Measurements from ENCODE around the gene EVI5L.

The EVI5L gene

DNA sequence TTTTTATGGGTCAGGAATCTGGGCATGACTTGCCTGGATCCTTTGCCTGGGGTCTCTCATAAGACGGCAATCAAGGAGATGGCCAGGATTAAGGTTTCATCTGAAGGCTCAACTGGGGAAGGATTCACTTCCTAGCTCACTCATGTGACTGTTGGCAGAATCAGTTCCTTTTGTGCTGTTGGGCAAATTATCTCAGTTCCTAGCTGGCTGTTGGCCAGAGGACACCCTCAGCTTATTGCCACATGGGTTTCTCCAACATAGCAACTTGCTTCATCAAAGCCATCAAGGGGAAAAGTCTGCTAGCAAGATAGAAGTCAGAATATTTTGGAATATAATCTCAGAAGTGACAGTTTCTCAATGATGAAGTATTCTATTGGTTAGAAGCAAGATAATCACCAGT, 12.2 kb upstream of the EVI5L start:
- no peak for DNase-seq (ENCODE audit: low spot score)

DNA sequence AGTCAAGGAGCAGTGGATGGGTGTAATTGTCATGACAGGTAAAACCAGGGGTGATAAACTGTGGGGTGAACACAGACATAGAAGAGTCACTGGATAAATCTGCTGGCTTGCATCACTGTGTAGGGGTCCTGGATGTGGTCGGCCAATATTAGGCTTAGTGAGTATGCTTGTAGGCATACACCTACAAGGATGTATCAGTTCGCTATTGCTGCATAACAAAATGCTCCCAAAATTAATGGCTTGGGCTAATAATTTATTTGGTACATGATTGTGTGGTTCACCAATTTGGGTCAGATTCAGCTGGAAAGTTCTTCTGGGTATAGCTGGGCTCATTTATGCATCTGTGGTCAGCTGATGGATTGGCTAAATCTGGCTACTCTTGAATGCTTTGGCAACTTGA, 11.2 kb upstream of the EVI5L start:
- no peak for DNase-seq (ENCODE audit: low spot score)

- DNase-seq (ENCODE audit: low spot score): no peak
Observed at GRCh38 chr19:7819337-7819736, 10.7 kb upstream of the EVI5L start.

DNA sequence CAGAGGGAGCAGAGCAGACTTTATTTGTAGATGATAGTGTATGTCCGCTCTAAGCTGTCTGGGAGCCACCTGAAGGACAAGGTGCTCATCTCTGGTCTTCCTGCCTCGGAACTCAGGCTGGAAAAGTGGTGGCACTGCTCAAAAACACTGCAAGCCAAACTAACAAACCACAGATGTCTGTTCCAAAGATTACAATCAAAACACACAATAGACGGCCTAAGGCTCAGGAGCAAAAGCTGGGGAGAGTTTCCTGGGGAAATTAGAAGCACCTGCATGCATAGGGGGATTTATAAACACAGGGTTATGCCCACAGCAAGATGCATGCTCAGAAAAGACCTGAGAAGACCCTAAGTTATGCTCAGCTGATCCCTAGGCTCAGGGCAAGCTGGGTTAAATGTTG, 9.4 kb upstream of the EVI5L start:
- DNase-seq (ENCODE audit: low spot score): no peak

- DNase-seq (ENCODE audit: low spot score): no peak
Observed at GRCh38 chr19:7822910-7823515, 7.0 kb upstream of the EVI5L start.

DNA sequence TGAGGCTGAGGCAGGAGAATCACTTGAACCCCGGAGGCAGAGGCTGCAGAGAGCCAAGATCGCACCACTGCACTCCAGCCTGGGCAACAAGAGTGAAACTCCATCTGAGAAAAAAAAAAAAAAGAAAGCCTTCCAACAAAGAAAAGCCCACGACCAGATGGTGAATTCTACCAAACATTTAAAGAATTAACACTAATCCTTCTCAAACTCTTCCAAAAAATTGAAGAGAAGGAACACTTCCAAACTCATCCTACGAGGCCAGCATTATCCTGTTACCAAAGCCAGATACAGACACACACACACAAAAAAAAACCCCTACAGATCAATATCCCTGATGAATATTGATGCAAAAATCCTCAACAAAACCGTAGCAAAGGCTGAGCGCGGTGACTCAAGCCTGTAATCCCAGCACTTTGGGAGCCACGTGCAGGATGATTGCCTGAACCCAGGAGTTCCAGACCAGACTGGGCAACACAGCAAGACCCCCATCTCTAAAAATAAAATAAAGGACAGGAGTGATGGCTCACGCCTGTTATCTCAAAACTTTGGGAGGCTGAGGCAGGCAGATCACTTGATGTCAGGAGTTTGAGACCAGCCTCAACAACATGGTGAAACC, 6.2 kb upstream of the EVI5L start:
- DNase-seq (ENCODE audit: low spot score): no peak

GRCh38 chr19:7829166-7829520, 875 bp upstream of the EVI5L start:
- no peak for DNase-seq (ENCODE audit: low spot score)

- DNase-seq (ENCODE audit: low spot score): no peak
Observed at GRCh38 chr19:7830272-7830771, 304 bp downstream of the EVI5L start.

DNA sequence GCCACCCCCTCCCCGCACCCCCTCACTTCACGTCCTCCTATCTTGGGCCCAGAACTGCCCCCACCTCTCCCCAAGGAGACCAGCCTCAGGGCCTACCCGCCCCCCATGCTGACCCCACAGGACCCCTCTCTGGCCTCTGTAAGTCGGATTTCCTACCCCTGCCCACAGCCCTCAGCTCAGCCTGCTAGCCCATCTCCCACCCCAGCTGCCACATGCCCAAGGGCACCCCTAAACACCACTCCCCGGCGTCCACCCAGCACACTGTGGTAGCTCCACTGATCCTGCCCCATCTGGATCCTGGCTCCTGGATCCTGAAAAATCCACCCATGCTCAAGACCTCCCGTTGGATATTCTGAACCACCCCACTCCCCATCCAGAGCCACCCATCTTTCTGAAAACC, 805 bp downstream of the EVI5L start:
- no peak for DNase-seq (ENCODE audit: low spot score)

DNA sequence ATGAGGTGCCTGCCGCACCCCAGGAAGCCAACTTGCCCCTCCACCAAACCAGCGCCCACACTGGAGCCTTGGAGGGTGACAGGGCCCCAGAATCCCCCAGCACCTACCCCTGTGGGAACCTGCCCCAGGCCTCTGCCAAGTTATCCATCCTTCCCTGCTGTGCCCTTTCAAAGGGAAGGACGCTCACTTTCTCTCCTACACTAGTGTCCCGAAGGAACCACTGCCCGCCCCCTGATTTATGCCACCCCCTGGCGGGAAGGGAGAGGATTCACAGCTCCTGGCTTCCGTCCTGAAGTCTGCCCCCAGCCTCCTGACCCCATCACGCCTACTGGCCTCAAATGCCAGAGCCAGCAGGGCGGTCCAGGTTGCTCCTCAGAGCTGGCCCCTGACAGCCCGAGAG, 1.4 kb downstream of the EVI5L start:
- DNase-seq (ENCODE audit: low spot score): peak; percentile 48

- no peak for DNase-seq (ENCODE audit: low spot score)
Observed at GRCh38 chr19:7832009-7832408, 2.0 kb downstream of the EVI5L start.

DNA sequence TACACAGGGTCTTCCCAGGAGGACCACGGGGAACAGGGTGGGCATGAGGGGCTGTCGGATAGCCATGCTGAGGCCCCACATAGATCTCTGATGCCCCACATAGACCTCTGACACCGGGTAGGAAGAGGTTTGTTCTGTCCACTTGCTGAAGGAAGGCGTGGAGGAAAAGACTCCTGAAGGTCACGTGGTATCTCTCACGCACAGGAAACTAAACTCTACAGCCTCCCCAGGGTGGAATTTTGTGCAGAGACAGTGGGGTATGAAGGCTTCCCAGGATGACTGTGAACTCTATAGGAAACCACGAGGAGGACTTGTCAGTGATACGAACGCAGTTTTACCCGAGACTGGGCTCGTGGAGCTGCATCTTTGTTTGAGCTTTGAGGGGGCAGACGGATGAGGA, 2.8 kb downstream of the EVI5L start:
- peak; percentile 55 for DNase-seq (ENCODE audit: low spot score)

DNA sequence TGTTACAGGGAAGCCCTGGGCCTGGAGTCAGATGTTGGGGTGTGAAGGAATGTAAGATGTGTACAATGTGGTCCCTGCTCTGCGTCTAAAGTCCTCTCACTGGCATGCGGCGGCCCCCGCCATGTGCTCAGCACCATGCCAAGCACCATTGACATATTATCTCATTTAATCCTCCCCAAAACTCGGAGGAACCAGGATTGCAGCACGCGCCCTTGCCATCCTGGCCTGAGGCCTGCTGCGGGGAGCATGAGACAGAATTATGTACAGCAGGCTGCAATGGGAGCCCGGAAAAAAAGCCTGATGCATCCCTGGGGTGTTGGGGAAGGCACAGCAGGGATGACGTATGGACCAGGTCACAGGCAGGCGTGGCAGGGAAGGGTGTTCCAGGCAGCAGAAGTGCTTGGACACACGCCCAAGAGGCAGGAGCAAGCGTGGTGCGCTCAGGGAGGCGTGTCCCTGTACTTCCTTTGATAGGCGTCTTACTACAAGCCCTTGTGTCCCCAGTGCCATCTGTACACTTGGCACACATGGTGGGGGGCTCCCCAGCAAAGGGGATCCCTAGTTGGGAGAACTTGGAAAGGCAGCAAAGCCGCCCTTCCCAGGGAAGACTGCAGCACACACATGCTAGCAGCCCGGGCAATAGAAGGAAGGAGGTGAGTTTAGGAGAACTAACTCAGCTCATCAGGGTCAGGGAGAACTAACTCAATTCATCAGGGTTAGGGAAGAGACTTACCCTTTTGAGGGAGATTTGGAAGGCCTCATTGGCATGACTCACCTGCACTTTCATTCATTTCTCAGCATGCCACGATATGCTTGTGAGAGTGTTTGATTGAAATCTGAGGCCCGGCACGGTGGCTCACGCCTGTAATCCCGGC, 3.4 kb downstream of the EVI5L start:
- DNase-seq (ENCODE audit: low spot score): peak; percentile 78

DNA sequence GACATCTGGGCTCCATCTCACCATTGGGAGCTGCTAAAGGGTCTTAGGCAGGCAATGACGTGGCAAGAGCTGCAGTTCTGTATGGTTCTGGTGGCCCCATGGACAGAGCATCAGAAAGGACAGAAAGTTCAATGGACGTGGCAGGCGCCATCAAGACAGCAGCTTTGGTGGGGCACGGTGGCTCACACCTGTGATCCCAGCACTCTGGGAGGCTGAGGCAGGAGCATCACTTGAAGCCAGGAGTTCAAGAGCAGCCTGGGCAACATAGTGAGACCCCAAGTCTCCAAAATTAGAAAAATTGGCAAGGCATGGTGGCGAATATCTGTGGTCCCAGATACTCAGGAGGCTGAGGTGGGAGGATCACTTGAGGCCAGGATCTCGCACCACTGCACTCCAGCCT, 9.5 kb downstream of the EVI5L start:
- DNase-seq (ENCODE audit: low spot score): no peak

DNA sequence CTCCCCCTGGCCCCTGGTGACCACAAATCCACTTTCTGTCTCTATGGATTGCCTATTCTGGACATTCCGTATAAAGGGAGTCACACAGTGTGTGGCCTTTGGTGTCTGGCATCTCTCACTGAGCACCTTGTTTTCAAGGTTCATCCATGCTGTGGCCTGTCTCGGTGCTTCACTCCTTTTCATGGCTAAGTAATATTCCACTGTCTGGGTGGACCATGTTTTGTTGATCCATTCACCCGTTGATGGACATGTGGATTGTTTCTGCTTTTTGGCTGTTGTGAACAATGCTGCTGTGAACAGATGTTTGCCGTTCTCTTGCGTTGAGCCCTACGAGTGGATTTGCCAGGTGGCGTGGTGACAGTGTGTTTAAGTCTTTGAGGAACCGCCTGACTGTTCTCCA, 10.6 kb downstream of the EVI5L start:
- no peak for DNase-seq (ENCODE audit: low spot score)

GRCh38 chr19:7841751-7842660, 12.0 kb downstream of the EVI5L start:
- DNase-seq (ENCODE audit: low spot score): no peak

- DNase-seq (ENCODE audit: low spot score): no peak
Observed at GRCh38 chr19:7842661-7843294, 12.8 kb downstream of the EVI5L start.

DNA sequence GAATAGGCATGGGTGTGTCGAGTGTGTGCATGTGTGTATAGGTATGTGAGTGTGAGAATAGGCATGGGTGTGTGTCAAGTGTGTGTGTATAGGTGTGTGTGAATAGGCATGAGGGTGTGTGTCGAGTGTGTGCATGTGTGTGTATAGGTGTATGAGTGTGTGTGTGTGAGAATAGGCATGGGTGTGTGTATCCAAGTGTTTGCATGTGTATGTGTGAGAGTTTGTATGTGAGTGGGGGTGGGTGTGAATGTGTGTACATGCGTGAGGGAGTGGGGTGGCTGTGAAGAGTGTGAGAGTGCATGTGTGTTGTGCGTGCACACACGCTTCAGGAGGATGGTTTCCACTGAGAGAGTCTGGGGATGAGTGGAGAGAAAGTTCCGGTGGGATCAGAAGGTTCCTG, 13.5 kb downstream of the EVI5L start:
- DNase-seq (ENCODE audit: low spot score): no peak

GRCh38 chr19:7844405-7844804, 14.4 kb downstream of the EVI5L start:
- DNase-seq (ENCODE audit: low spot score): no peak

GRCh38 chr19:7844951-7845350, 14.9 kb downstream of the EVI5L start:
- no peak for DNase-seq (ENCODE audit: low spot score)

DNA sequence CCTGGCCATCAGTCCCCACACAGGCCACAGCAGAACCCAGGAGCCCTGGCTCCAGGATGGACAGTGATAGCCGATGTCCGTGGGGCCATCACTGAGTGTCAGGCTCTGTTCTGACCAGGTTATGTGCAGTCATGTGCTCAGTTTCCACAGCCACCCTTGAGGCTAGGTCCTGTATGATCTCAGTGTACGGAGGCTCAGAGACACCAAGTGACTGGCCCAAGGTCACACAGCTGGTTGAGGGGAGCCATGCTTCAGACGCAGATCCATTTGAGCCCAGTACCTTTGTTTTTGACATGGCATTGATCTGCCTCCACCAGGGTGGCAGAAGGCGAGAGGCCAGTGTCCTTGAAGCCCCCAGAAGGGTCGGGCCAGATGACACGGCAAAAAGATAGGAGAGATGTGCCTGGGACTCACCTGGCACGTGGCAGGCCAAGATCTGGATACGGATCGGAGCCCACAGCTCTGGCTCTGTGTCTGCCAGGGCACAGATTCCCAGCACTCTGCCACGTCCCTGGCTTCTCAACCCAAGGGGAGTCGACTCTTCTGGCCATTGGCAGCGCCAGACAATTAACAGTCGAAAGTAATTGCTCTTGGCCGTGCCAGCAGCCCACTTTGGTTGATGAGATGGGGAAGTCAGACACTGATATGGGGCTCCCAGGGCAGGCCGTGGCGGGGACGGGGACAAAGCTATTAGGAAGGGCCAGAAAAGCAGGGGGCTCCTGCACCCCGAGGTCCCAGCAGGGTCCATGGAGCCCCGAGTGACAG, 15.6 kb downstream of the EVI5L start:
- no peak for DNase-seq (ENCODE audit: low spot score)
